ENCODE results near the gene PLXNC1.
"Not testable (repeated sequence)": the region's sequence is repeated elsewhere in the genome, so short reads cannot be mapped to it uniquely, and the experiment has no call there.

The PLXNC1 gene

GRCh38 chr12:94316600-94316999, 168.2 kb downstream of the PLXNC1 start:
- not testable (repeated sequence) for H3K9ac ChIP-seq (ENCODE audit: low read length in 5 of 5); H3K4me1 ChIP-seq (ENCODE audit: control insufficient read depth in 5 of 5, insufficient read depth in 5 of 5, low read length in 5 of 5)

GRCh38 chr12:94318181-94318580, 169.8 kb downstream of the PLXNC1 start:
- H3K4me3 ChIP-seq (ENCODE audit: low read depth in 1 of 5, low read length in 5 of 5): no peak overlapping the region
- no peak overlapping the region for H3K27ac ChIP-seq (ENCODE audit: low read depth, low read length)
- H3K9ac ChIP-seq (ENCODE audit: low read length in 5 of 5): no peak overlapping the region
- no peaks in the 10 kb centered on the region for H3K4me1 ChIP-seq (ENCODE audit: control insufficient read depth in 5 of 5, insufficient read depth in 5 of 5, low read length in 5 of 5)
- H3K36me3 ChIP-seq (ENCODE audit: control insufficient read depth in 5 of 5, insufficient read depth in 5 of 5, low read length in 5 of 5): peaks cover 0 to 15% (median 9%) of the 10 kb centered on the region in 5 donors
- H3K27me3 ChIP-seq (ENCODE audit: control insufficient read depth in 5 of 5, insufficient read depth in 4 of 5, low read length in 5 of 5): no peaks in the 10 kb centered on the region
- H3K9me3 ChIP-seq (ENCODE audit: control insufficient read depth in 5 of 5, low read length in 5 of 5): peaks cover 0 to 7% (median 3%) of the 10 kb centered on the region in 5 donors

More at GRCh38 chr12:94316600-94316999, 168.2 kb downstream of the PLXNC1 start:
- H3K27ac ChIP-seq (ENCODE audit: low read depth, low read length); H3K9me3 ChIP-seq (ENCODE audit: control insufficient read depth in 5 of 5, low read length in 5 of 5); H3K27me3 ChIP-seq (ENCODE audit: control insufficient read depth in 5 of 5, insufficient read depth in 4 of 5, low read length in 5 of 5); H3K36me3 ChIP-seq (ENCODE audit: control insufficient read depth in 5 of 5, insufficient read depth in 5 of 5, low read length in 5 of 5); H3K4me3 ChIP-seq (ENCODE audit: low read depth in 1 of 5, low read length in 5 of 5): not testable (repeated sequence)

GRCh38 chr12:94320109-94320508, 171.7 kb downstream of the PLXNC1 start:
- Histone ChIP-seq H3K27me3 (ENCODE audit: control insufficient read depth in 5 of 5, insufficient read depth in 4 of 5, low read length in 5 of 5) (no peaks in the 10 kb centered on the region), H3K4me3 (ENCODE audit: low read depth in 1 of 5, low read length in 5 of 5) (no peak overlapping the region), H3K9me3 (ENCODE audit: control insufficient read depth in 5 of 5, low read length in 5 of 5) (peaks cover 0 to 7% (median 3%) of the 10 kb centered on the region in 5 donors), H3K36me3 (ENCODE audit: control insufficient read depth in 5 of 5, insufficient read depth in 5 of 5, low read length in 5 of 5) (peaks cover 0 to 20% (median 15%) of the 10 kb centered on the region in 5 donors), H3K27ac (ENCODE audit: low read depth, low read length) (no peak overlapping the region), H3K9ac (ENCODE audit: low read length in 5 of 5) (no peak overlapping the region), H3K4me1 (ENCODE audit: control insufficient read depth in 5 of 5, insufficient read depth in 5 of 5, low read length in 5 of 5) (no peaks in the 10 kb centered on the region)

- peaks cover 0 to 7% (median 3%) of the 10 kb centered on the region in 5 donors for H3K9me3 ChIP-seq (ENCODE audit: control insufficient read depth in 5 of 5, low read length in 5 of 5)
- H3K4me1 ChIP-seq (ENCODE audit: control insufficient read depth in 5 of 5, insufficient read depth in 5 of 5, low read length in 5 of 5): no peaks in the 10 kb centered on the region
- peaks cover 5 to 23% (median 19%) of the 10 kb centered on the region in 5 donors for H3K36me3 ChIP-seq (ENCODE audit: control insufficient read depth in 5 of 5, insufficient read depth in 5 of 5, low read length in 5 of 5)
Measured at GRCh38 chr12:94322346-94322745, 174.0 kb downstream of the PLXNC1 start.

GRCh38 chr12:94326234-94326633, 177.9 kb downstream of the PLXNC1 start:
- Histone ChIP-seq H3K4me1 (ENCODE audit: control insufficient read depth in 5 of 5, insufficient read depth in 5 of 5, low read length in 5 of 5) (no peaks in the 10 kb centered on the region), H3K36me3 (ENCODE audit: control insufficient read depth in 5 of 5, insufficient read depth in 5 of 5, low read length in 5 of 5) (peaks cover 8 to 29% (median 20%) of the 10 kb centered on the region in 5 donors), H3K4me3 (ENCODE audit: low read depth in 1 of 5, low read length in 5 of 5) (no peak overlapping the region), H3K9me3 (ENCODE audit: control insufficient read depth in 5 of 5, low read length in 5 of 5) (peaks cover 0 to 2% (median 0%) of the 10 kb centered on the region in 5 donors), H3K27ac (ENCODE audit: low read depth, low read length) (no peak overlapping the region), H3K9ac (ENCODE audit: low read length in 5 of 5) (no peak overlapping the region), H3K27me3 (ENCODE audit: control insufficient read depth in 5 of 5, insufficient read depth in 4 of 5, low read length in 5 of 5) (no peaks in the 10 kb centered on the region)

More at GRCh38 chr12:94322346-94322745, 174.0 kb downstream of the PLXNC1 start:
- Histone ChIP-seq H3K4me3 (ENCODE audit: low read depth in 1 of 5, low read length in 5 of 5) (no peak overlapping the region), H3K9ac (ENCODE audit: low read length in 5 of 5) (no peak overlapping the region), H3K27ac (ENCODE audit: low read depth, low read length) (no peak overlapping the region), H3K27me3 (ENCODE audit: control insufficient read depth in 5 of 5, insufficient read depth in 4 of 5, low read length in 5 of 5) (no peaks in the 10 kb centered on the region)

- Histone ChIP-seq H3K27ac (ENCODE audit: low read depth, low read length) (no peak overlapping the region), H3K4me1 (ENCODE audit: control insufficient read depth in 5 of 5, insufficient read depth in 5 of 5, low read length in 5 of 5) (no peaks in the 10 kb centered on the region), H3K4me3 (ENCODE audit: low read depth in 1 of 5, low read length in 5 of 5) (no peak overlapping the region), H3K9me3 (ENCODE audit: control insufficient read depth in 5 of 5, low read length in 5 of 5) (no peaks in the 10 kb centered on the region), H3K9ac (ENCODE audit: low read length in 5 of 5) (no peak overlapping the region), H3K36me3 (ENCODE audit: control insufficient read depth in 5 of 5, insufficient read depth in 5 of 5, low read length in 5 of 5) (peaks cover 8 to 27% (median 16%) of the 10 kb centered on the region in 5 donors), H3K27me3 (ENCODE audit: control insufficient read depth in 5 of 5, insufficient read depth in 4 of 5, low read length in 5 of 5) (no peaks in the 10 kb centered on the region)
Measured at GRCh38 chr12:94326727-94327126, 178.3 kb downstream of the PLXNC1 start.

GRCh38 chr12:94327809-94328208, 179.4 kb downstream of the PLXNC1 start:
- Histone ChIP-seq H3K36me3 (ENCODE audit: control insufficient read depth in 5 of 5, insufficient read depth in 5 of 5, low read length in 5 of 5) (peaks cover 8 to 21% (median 10%) of the 10 kb centered on the region in 5 donors), H3K4me1 (ENCODE audit: control insufficient read depth in 5 of 5, insufficient read depth in 5 of 5, low read length in 5 of 5) (no peaks in the 10 kb centered on the region)

GRCh38 chr12:94329366-94329765, 181.0 kb downstream of the PLXNC1 start:
- Histone ChIP-seq H3K4me1 (ENCODE audit: control insufficient read depth in 5 of 5, insufficient read depth in 5 of 5, low read length in 5 of 5) (no peaks in the 10 kb centered on the region), H3K9me3 (ENCODE audit: control insufficient read depth in 5 of 5, low read length in 5 of 5) (no peaks in the 10 kb centered on the region), H3K27me3 (ENCODE audit: control insufficient read depth in 5 of 5, insufficient read depth in 4 of 5, low read length in 5 of 5) (no peaks in the 10 kb centered on the region), H3K9ac (ENCODE audit: low read length in 5 of 5) (no peak overlapping the region), H3K27ac (ENCODE audit: low read depth, low read length) (no peak overlapping the region), H3K36me3 (ENCODE audit: control insufficient read depth in 5 of 5, insufficient read depth in 5 of 5, low read length in 5 of 5) (peaks cover 2 to 13% (median 8%) of the 10 kb centered on the region in 5 donors), H3K4me3 (ENCODE audit: low read depth in 1 of 5, low read length in 5 of 5) (no peak overlapping the region)

More at GRCh38 chr12:94327809-94328208, 179.4 kb downstream of the PLXNC1 start:
- no peaks in the 10 kb centered on the region for H3K27me3 ChIP-seq (ENCODE audit: control insufficient read depth in 5 of 5, insufficient read depth in 4 of 5, low read length in 5 of 5)
- no peaks in the 10 kb centered on the region for H3K9me3 ChIP-seq (ENCODE audit: control insufficient read depth in 5 of 5, low read length in 5 of 5)
- H3K27ac ChIP-seq (ENCODE audit: low read depth, low read length): no peak overlapping the region
- H3K9ac ChIP-seq (ENCODE audit: low read length in 5 of 5): no peak overlapping the region
- no peak overlapping the region for H3K4me3 ChIP-seq (ENCODE audit: low read depth in 1 of 5, low read length in 5 of 5)

- Histone ChIP-seq H3K9ac (ENCODE audit: low read length in 5 of 5) (no peak overlapping the region), H3K27me3 (ENCODE audit: control insufficient read depth in 5 of 5, insufficient read depth in 4 of 5, low read length in 5 of 5) (no peaks in the 10 kb centered on the region), H3K4me1 (ENCODE audit: control insufficient read depth in 5 of 5, insufficient read depth in 5 of 5, low read length in 5 of 5) (no peaks in the 10 kb centered on the region), H3K9me3 (ENCODE audit: control insufficient read depth in 5 of 5, low read length in 5 of 5) (no peaks in the 10 kb centered on the region), H3K4me3 (ENCODE audit: low read depth in 1 of 5, low read length in 5 of 5) (no peak overlapping the region), H3K36me3 (ENCODE audit: control insufficient read depth in 5 of 5, insufficient read depth in 5 of 5, low read length in 5 of 5) (peaks cover 0 to 8% (median 4%) of the 10 kb centered on the region in 5 donors), H3K27ac (ENCODE audit: low read depth, low read length) (no peak overlapping the region)
Measured at GRCh38 chr12:94333396-94333795, 185.0 kb downstream of the PLXNC1 start.

- Histone ChIP-seq H3K4me1 (ENCODE audit: control insufficient read depth in 5 of 5, insufficient read depth in 5 of 5, low read length in 5 of 5) (no peaks in the 10 kb centered on the region), H3K27ac (ENCODE audit: low read depth, low read length) (no peak overlapping the region), H3K27me3 (ENCODE audit: control insufficient read depth in 5 of 5, insufficient read depth in 4 of 5, low read length in 5 of 5) (no peaks in the 10 kb centered on the region)
Measured at GRCh38 chr12:94336211-94336925, 188.0 kb downstream of the PLXNC1 start.

More at GRCh38 chr12:94336211-94336925, 188.0 kb downstream of the PLXNC1 start:
- no peaks in the 10 kb centered on the region for H3K9me3 ChIP-seq (ENCODE audit: control insufficient read depth in 5 of 5, low read length in 5 of 5)
- no peak overlapping the region for H3K4me3 ChIP-seq (ENCODE audit: low read depth in 1 of 5, low read length in 5 of 5)
- H3K36me3 ChIP-seq (ENCODE audit: control insufficient read depth in 5 of 5, insufficient read depth in 5 of 5, low read length in 5 of 5): peaks cover 0 to 3% (median 2%) of the 10 kb centered on the region in 5 donors
- no peak overlapping the region for H3K9ac ChIP-seq (ENCODE audit: low read length in 5 of 5)

Measured in subcutaneous abdominal adipose tissue (tissue), 5 donors.